GM12878 (cell line): ENCODE measurements around the gene ACOT7. TPM values are rescaled to one million over a fixed set of nuclear protein-coding genes. Genes with fewer than 3 reads are reported as not detected.
A peak's percentile ranks its signal among the peaks of the same experiment; 100 is the strongest.

Experiments
- ATAC-seq: fragments of 200-7000 bp; cut with Tn5 transposase; 3 replicates; pipeline ENCODE4 v1.9.1; 2020; ENCODE audit warnings: mild to moderate bottlenecking, moderate library complexity
- BruUV-seq: library from RNA; stranded (reverse); fragments of 400-500 nt; replicated peaks from 2 replicates; lab custom pipeline; 2021; lab: Mats Ljungman, UMichigan
- CTCF ChIA-PET: fragments of 300-600 bp; sonication (Branson Sonifier 250); formaldehyde crosslinking; extraction: SDS; loops from one replicate; lab custom pipeline; 2021; ENCODE audit warnings: inconsistent platforms; lab: Yijun Ruan, JAX
- POLR2A ChIA-PET: fragments of 350-600 bp; formaldehyde crosslinking; extraction: SDS; loops from one replicate; lab custom pipeline; 2021; ENCODE audit warnings: inconsistent platforms; lab: Charles Lee
- RAD21 ChIA-PET: fragments of 300-600 bp; sonication (Branson Sonifier 250); formaldehyde crosslinking; loops from one replicate; lab custom pipeline; 2023; ENCODE audit warnings: antibody characterized with exemption; ENCODE audit not compliant: unreplicated experiment; lab: Charles Lee
- SMC1A ChIA-PET: fragments of 300-600 bp; sonication (Branson Sonifier 250); formaldehyde crosslinking; loops from one replicate; lab custom pipeline; 2023; ENCODE audit not compliant: unreplicated experiment, uncharacterized antibody; lab: Charles Lee
- DNase-seq: peaks from one replicate; pipeline ENCODE4 v3.0.0-alpha.2; 2011; ENCODE audit warnings: low read depth, low spot score
- FAIRE-seq: peaks from 3 replicates; lab custom pipeline; 2011; peaks lifted over from hg19 to GRCh38; lab: Jason Lieb, UNC
- H2AFZ ChIP-seq: 2 replicates; pipeline ENCODE4 v1.6.0; 2011; ENCODE audit warnings: low read depth, low read length, control low read depth; ENCODE audit not compliant: control insufficient read depth
- H3K27ac ChIP-seq: 2 replicates; pipeline ENCODE4 v1.5.1; 2011; ENCODE audit warnings: control low read depth; ENCODE audit not compliant: control insufficient read depth, insufficient read depth
- H3K27me3 ChIP-seq, 2 experiments: replicated peaks in 1 of 2; 2 replicates each; pipeline versions ENCODE4 v1.6.0 to v1.6.1; 2011; ENCODE audit warnings: low read length in 1 of 2; ENCODE audit not compliant: control insufficient read depth in 2 of 2, insufficient read depth in 2 of 2
- H3K36me3 ChIP-seq, 2 experiments: 2 replicates each; pipeline ENCODE4 v1.5.1; 2011; ENCODE audit warnings: low read length in 1 of 2; ENCODE audit not compliant: control insufficient read depth in 2 of 2, insufficient read depth in 2 of 2
- H3K4me1 ChIP-seq: 2 replicates; pipeline ENCODE4 v1.6.1; 2011; ENCODE audit warnings: mild to moderate bottlenecking, low read length, moderate library complexity, mixed read lengths; ENCODE audit not compliant: control insufficient read depth, insufficient read depth
- H3K4me2 ChIP-seq: 2 replicates; pipeline ENCODE4 v1.6.0; 2011; ENCODE audit warnings: control low read depth; ENCODE audit not compliant: control insufficient read depth, insufficient read depth
- H3K4me3 ChIP-seq: fragments of 200-600 bp; sonication (generic); 2 replicates; pipeline ENCODE4 v1.5.1; 2016
- H3K79me2 ChIP-seq: 2 replicates; pipeline ENCODE4 v1.6.0; 2011; ENCODE audit warnings: low read length; ENCODE audit not compliant: control insufficient read depth, insufficient read depth
- H3K9ac ChIP-seq: 2 replicates; pipeline ENCODE4 v1.8.0; 2011; ENCODE audit warnings: low read length, control low read depth, mixed read lengths; ENCODE audit not compliant: control insufficient read depth, insufficient read depth
- H3K9me3 ChIP-seq: replicated peaks from 3 replicates; pipeline ENCODE4 v1.5.1; 2011; ENCODE audit warnings: mild to moderate bottlenecking, low read length; ENCODE audit not compliant: control insufficient read depth, insufficient read depth
- H4K20me1 ChIP-seq: 2 replicates; pipeline ENCODE4 v1.6.0; 2011; ENCODE audit not compliant: control insufficient read depth, insufficient read depth
- ASH2L ChIP-seq: fragments of 300-600, 200-600 bp; sonication (generic); IDR thresholded peaks from 2 replicates; pipeline ENCODE4 v1.6.1; 2017; ENCODE audit warnings: low read depth, mild to moderate bottlenecking, borderline replicate concordance
- ATF3 ChIP-seq: IDR thresholded peaks from 2 replicates; pipeline ENCODE4 v1.6.1; 2011; ENCODE audit warnings: low read depth, mild to moderate bottlenecking, low read length, moderate library complexity, borderline replicate concordance; ENCODE audit errors: extremely low read depth
- BCL11A ChIP-seq: IDR thresholded peaks from 2 replicates; pipeline ENCODE4 v1.6.1; 2011; ENCODE audit warnings: low read depth, low read length
- NBN ChIP-seq: fragments of 450-650 bp; IDR thresholded peaks from 2 replicates; pipeline ENCODE4 v1.6.1; 2016
- NFIC ChIP-seq: IDR thresholded peaks from 2 replicates; pipeline ENCODE4 v1.6.1; 2012; ENCODE audit warnings: low read depth, mild to moderate bottlenecking, inconsistent platforms, low read length, moderate library complexity
- NKRF ChIP-seq: fragments of 450-650 bp; conservative IDR thresholded peaks from 2 replicates; pipeline ENCODE4 v1.6.1; 2017; ENCODE audit warnings: mild to moderate bottlenecking, moderate library complexity
- PKNOX1 ChIP-seq: fragments of 450-650 bp; IDR thresholded peaks from 2 replicates; pipeline ENCODE4 v1.6.1; 2016; ENCODE audit warnings: mild to moderate bottlenecking
- RB1 ChIP-seq: fragments of 450-650 bp; formaldehyde crosslinking; IDR thresholded peaks from 2 replicates; pipeline ENCODE4 v1.6.1; 2017; ENCODE audit warnings: mild to moderate bottlenecking, borderline replicate concordance
- USF1 ChIP-seq: IDR thresholded peaks from 2 replicates; pipeline ENCODE4 v1.6.1; 2011; ENCODE audit warnings: borderline replicate concordance, low read depth, mild to moderate bottlenecking, moderate library complexity, mixed read lengths, low read length; ENCODE audit not compliant: insufficient read depth; ENCODE audit errors: extremely low read length
- YBX1 ChIP-seq: fragments of 450-650 bp; IDR thresholded peaks from 2 replicates; pipeline ENCODE4 v1.6.1; 2016; ENCODE audit warnings: antibody characterized with exemption
- YY1 ChIP-seq: IDR thresholded peaks from 2 replicates; pipeline ENCODE4 v1.6.1; 2011; ENCODE audit warnings: low read depth, mild to moderate bottlenecking, low read length
- ZNF592 ChIP-seq: fragments of 450-650 bp; IDR thresholded peaks from 2 replicates; pipeline ENCODE4 v1.6.1; 2017; ENCODE audit warnings: mild to moderate bottlenecking, moderate library complexity
- ZZZ3 ChIP-seq: IDR thresholded peaks from 2 replicates; pipeline ENCODE4 v1.6.1; 2011; ENCODE audit warnings: low read depth; ENCODE audit not compliant: control insufficient read depth, insufficient read length
- WGBS: methylation state at CpG from one replicate; pipeline ENCODE4 v1.1.6; 2016; ENCODE audit warnings: low lambda C conversion rate; ENCODE audit not compliant: insufficient replicate concordance, insufficient coverage; ENCODE audit errors: missing lambda C conversion rate; 5-methylcytosine and 5-hydroxymethylcytosine counted together
- in situ Hi-C: fragments of 300-500 bp; cut with MboI; formaldehyde crosslinking; loops from 9 replicates; pipeline ENCODE4 v1.14.3; 2018; ENCODE audit warnings: mixed read lengths
- intact Hi-C: fragments of 100-400 bp; cut with micrococcal nuclease; formaldehyde crosslinking; loops from one replicate; pipeline ENCODE4 v1.14.2; 2022; ENCODE audit not compliant: unreplicated experiment
- polyA plus RNA-seq, 11 experiments: library from polyadenylated mRNA; depleted of rRNA in 4 of 11; unstranded in 6 of 11; stranded (reverse) in 5 of 11; fragments of >200 nt; fragmentation: Nextera tagmentation in 4 of 11; fragmentation: Illumina TruSeq in 1 of 11; extraction: Ambion mirVana in 4 of 11; extraction: Trizol in 1 of 11; gene quantifications; 1 replicate in 1 of 11; 2 replicates in 10 of 11; pipeline versions ENCODE4 v1.2.1 to v1.2.3, GENCODE V29; 2011 to 2016; ENCODE audit warnings: inconsistent platforms in 2 of 11, missing spikeins in 2 of 11, low read depth in 1 of 11
- total RNA-seq, 4 experiments: library from RNA; depleted of rRNA in 3 of 4; stranded (reverse); fragments of >200 nt in 3 of 4; fragmentation: Illumina TruSeq in 1 of 4; extraction: Trizol in 1 of 4; gene quantifications; 2 replicates each; pipeline versions ENCODE4 v1.2.1 to v1.2.3, GENCODE V29; 2013 to 2021

ACOT7 gene
- total and polyA plus RNA-seq, 10 of the 15 experiments (the other 5 are each of a cell fraction or from before 2014, with no cell fraction given) = 8.9 to 206 (median 61.2) TPM

GRCh38 chr1:6343506-6344405 lies 49.8 kb downstream of the ACOT7 start:
- DNase-seq (no peak), ATAC-seq (peak; percentile 94), FAIRE-seq (no peak)
- SMC1A ChIA-PET = interaction anchor here (1.3 to 2.9 kb wide), 2 partner anchors 95 to 97 kb away, joined by 3 to 7 read pairs; no protein-coding TSS in a partner anchor
- 70% methylated on average over 16 of the region's 17 CpGs for WGBS
- POLR2A ChIA-PET = no interaction called here
- Histone ChIP-seq H2AFZ (no peak overlapping the region), H3K4me3 (no peak overlapping the region), H3K4me2 (no peak overlapping the region), H3K9me3 (no peaks in the 10 kb centered on the region), H3K27ac (no peak overlapping the region), H3K36me3 (peaks cover 10 to 20% of the 10 kb centered on the region in 2 experiments), H3K9ac (no peak overlapping the region), H3K4me1 (peaks cover 6% of the 10 kb centered on the region; the same call in 1 of the 2 replicates), H4K20me1 (no peaks in the 10 kb centered on the region), H3K27me3 (no peaks in the 10 kb centered on the region), H3K79me2 (no peaks in the 10 kb centered on the region)
- RAD21 ChIA-PET = interaction anchor here (0.7 to 5.2 kb wide), 5 partner anchors 49 to 146 kb away, joined by 3 to 32 read pairs (median 6); no protein-coding TSS in a partner anchor
- no TSS peak for BruUV-seq
- in situ Hi-C loops (loop anchor here (25.0 kb wide), 1 partner anchor 831 kb away; no protein-coding TSS in a partner anchor), intact Hi-C loops (loop anchor here (1.0 kb wide), 1 partner anchor 97 kb away; no protein-coding TSS in a partner anchor)
- CTCF ChIA-PET = interaction anchor here (0.7 to 5.2 kb wide), 4 partner anchors 58 to 1721 kb away, joined by 3 to 47 read pairs (median 5); no protein-coding TSS in a partner anchor
- no peak for TF ChIP-seq NFIC
- no peak for TF ChIP-seq NKRF
- no peak for TF ChIP-seq YBX1
- TF ChIP-seq YY1 = peak; percentile 55; the same call in 1 of the 2 replicates
- TF ChIP-seq ATF3 = no peak
- TF ChIP-seq ASH2L = no peak
- TF ChIP-seq BCL11A = no peak
- TF ChIP-seq PKNOX1 = no peak
- no peak for TF ChIP-seq RB1
- no peak for TF ChIP-seq USF1
- TF ChIP-seq ZNF592 = peak; percentile 69; the same call in 1 of the 2 replicates
- TF ChIP-seq ZZZ3 = no peak
- TF ChIP-seq NBN = no peak
